Smooth muscle cell (in vitro differentiated cells): ENCODE results near the gene PLEKHG4. TPM values are rescaled to one million over a fixed set of nuclear protein-coding genes. Genes with fewer than 3 reads are reported as not detected.

ENCODE experiments used
- DNase-seq: peaks from one replicate; lab custom pipeline; 2025; ENCODE audit not compliant: unreplicated experiment; lab: John Stamatoyannopoulos, UW
- H2AFZ ChIP-seq: fragments of 200-600 bp; sonication (generic); 2 replicates; pipeline ENCODE4 v1.6.0; 2016; ENCODE audit warnings: antibody characterized with exemption, low read depth, mild to moderate bottlenecking
- H3F3A ChIP-seq: fragments of 200-600 bp; sonication (generic); 2 replicates; pipeline ENCODE4 v1.6.0; 2017; ENCODE audit warnings: antibody characterized with exemption, low read depth
- H3K27ac ChIP-seq: fragments of 200-600 bp; sonication (generic); 2 replicates; pipeline ENCODE4 v1.5.1; 2016; ENCODE audit warnings: low read depth, mild to moderate bottlenecking
- H3K27me3 ChIP-seq: fragments of 200-600 bp; sonication (generic); 2 replicates; pipeline ENCODE4 v1.6.1; 2016; ENCODE audit warnings: low read depth, mild to moderate bottlenecking
- H3K36me3 ChIP-seq: fragments of 200-600 bp; sonication (generic); 2 replicates; pipeline ENCODE4 v1.5.1; 2016; ENCODE audit warnings: low read depth
- H3K4me1 ChIP-seq: fragments of 200-600 bp; sonication (generic); 2 replicates; pipeline ENCODE4 v1.5.1; 2016; ENCODE audit warnings: low read depth
- H3K4me2 ChIP-seq: fragments of 200-600 bp; sonication (generic); 2 replicates; pipeline ENCODE4 v1.6.0; 2016; ENCODE audit warnings: mild to moderate bottlenecking
- H3K4me3 ChIP-seq: fragments of 200-600 bp; sonication (generic); 2 replicates; pipeline ENCODE4 v1.5.1; 2016; ENCODE audit warnings: mild to moderate bottlenecking
- H3K79me2 ChIP-seq: fragments of 200-600 bp; sonication (generic); 2 replicates; pipeline ENCODE4 v1.6.0; 2016; ENCODE audit warnings: low read depth, mild to moderate bottlenecking
- H3K9ac ChIP-seq: fragments of 200-600 bp; sonication (generic); 2 replicates; pipeline ENCODE4 v1.6.0; 2016; ENCODE audit warnings: low read depth
- H3K9me3 ChIP-seq: fragments of 200-600 bp; sonication (generic); replicated peaks from 2 replicates; pipeline ENCODE4 v1.5.1; 2016; ENCODE audit warnings: low read depth
- H4K20me1 ChIP-seq: fragments of 200-600 bp; sonication (generic); 2 replicates; pipeline ENCODE4 v1.6.0; 2016; ENCODE audit warnings: low read depth
- CTCF ChIP-seq: fragments of 200-600 bp; sonication (generic); IDR thresholded peaks from 2 replicates; pipeline ENCODE4 v1.5.1; 2017; ENCODE audit warnings: borderline replicate concordance, mild to moderate bottlenecking, antibody characterized with exemption; ENCODE audit not compliant: insufficient read depth, poor library complexity, severe bottlenecking
- WGBS: methylation state at CpG from one replicate; pipeline ENCODE4 v1.1.7; 2016; ENCODE audit warnings: low lambda C conversion rate; 5-methylcytosine and 5-hydroxymethylcytosine counted together
- polyA plus RNA-seq: library from polyadenylated mRNA; unstranded; fragments of >200 nt; fragmentation: Nextera tagmentation; extraction: Ambion mirVana; gene quantifications from 2 replicates; pipeline ENCODE4 v1.2.1, GENCODE V29; 2016
- total RNA-seq: library from RNA; depleted of rRNA; stranded (reverse); fragments of >200 nt; gene quantifications from 2 replicates; pipeline ENCODE4 v1.2.3, GENCODE V29; 2014

PLEKHG4 gene
- total and polyA plus RNA-seq, 2 experiments from 2014 or later, result 2.7 to 27.0 TPM

- Histone ChIP-seq H3K9me3 (no peaks in the 10 kb centered on the region), H3K4me1 (peaks cover 39% of the 10 kb centered on the region), H3K27ac (peak overlapping the region; percentile 97), H4K20me1 (no peaks in the 10 kb centered on the region), H3K36me3 (no peaks in the 10 kb centered on the region), H3F3A (peaks cover 66% of the 10 kb centered on the region), H3K4me2 (peak overlapping the region; percentile 99), H3K9ac (peak overlapping the region; percentile 79), H3K27me3 (no peaks in the 10 kb centered on the region), H3K79me2 (peaks cover 20% of the 10 kb centered on the region), H2AFZ (no peak overlapping the region), H3K4me3 (no peak overlapping the region)
- DNase-seq, result peak; percentile 35
- 11% methylated on average over 5 of the region's 5 CpGs for WGBS
- TF ChIP-seq CTCF, result no peak
Measured at GRCh38 chr16:67244387-67245185, 34.7 kb upstream of the PLEKHG4 start.

GRCh38 chr16:67245186-67245585 is 34.1 kb upstream of the PLEKHG4 start:
- peak overlapping the region; percentile 71 for H3K4me3 ChIP-seq
- peaks cover 39% of the 10 kb centered on the region for H3K4me1 ChIP-seq
- WGBS, result 78% methylated on average over 4 of the region's 4 CpGs
- H3K27ac ChIP-seq, result peak overlapping the region; percentile 97
- peak overlapping the region; percentile 99 for H3K4me2 ChIP-seq
- no peak overlapping the region for H2AFZ ChIP-seq
- no peaks in the 10 kb centered on the region for H3K27me3 ChIP-seq
- H3K9ac ChIP-seq, result peak overlapping the region; percentile 64
- H3K9me3 ChIP-seq, result no peaks in the 10 kb centered on the region
- no peaks in the 10 kb centered on the region for H3K36me3 ChIP-seq
- TF ChIP-seq CTCF, result no peak
- H3F3A ChIP-seq, result peaks cover 60% of the 10 kb centered on the region
- H4K20me1 ChIP-seq, result no peaks in the 10 kb centered on the region
- peaks cover 20% of the 10 kb centered on the region for H3K79me2 ChIP-seq
- no peak for DNase-seq

GRCh38 chr16:67245674-67246080 is 33.7 kb upstream of the PLEKHG4 start:
- H3K4me2 ChIP-seq, result peak overlapping the region; percentile 99
- no peak for DNase-seq

More at GRCh38 chr16:67245674-67246080, 33.7 kb upstream of the PLEKHG4 start:
- H2AFZ ChIP-seq, result no peak overlapping the region
- peak overlapping the region; percentile 97 for H3K27ac ChIP-seq
- no peaks in the 10 kb centered on the region for H3K9me3 ChIP-seq
- 13% methylated on average over 8 of the region's 8 CpGs for WGBS
- no peaks in the 10 kb centered on the region for H3K36me3 ChIP-seq
- TF ChIP-seq CTCF, result no peak
- peaks cover 20% of the 10 kb centered on the region for H3K79me2 ChIP-seq
- no peaks in the 10 kb centered on the region for H3K27me3 ChIP-seq
- H3F3A ChIP-seq, result peaks cover 55% of the 10 kb centered on the region
- H3K9ac ChIP-seq, result peak overlapping the region; percentile 41
- H3K4me1 ChIP-seq, result peaks cover 37% of the 10 kb centered on the region
- H3K4me3 ChIP-seq, result peak overlapping the region; percentile 71
- H4K20me1 ChIP-seq, result no peaks in the 10 kb centered on the region
